ENCODE measurements around the gene ATXN1L. TPM values are rescaled to one million over a fixed set of nuclear protein-coding genes. Genes with fewer than 3 reads are reported as not detected.

Gene ATXN1L
- total and polyA plus RNA-seq, 10 donors: 3.1 to 37.5 (median 28.0) TPM

GRCh38 chr16:71883849-71884638, 38.3 kb downstream of the ATXN1L start, which contains the start of gene ZNF821:
Gene ZNF821, minus strand, starts transcription at chr16:71884182. Its CDS starts 4,236 bp downstream, at chr16:71879946.
- intact Hi-C loops (cut with DNase I; ENCODE audit: low total_unique reads): no loop called here
- 0 to 1% (median 1%) methylated on average over 20 to 85 of the region's 85 CpGs for WGBS, 5 donors
- Histone ChIP-seq H3K9me3 (no peaks in the 10 kb centered on the region), H3K4me3 (peak within 1 kb of the TSS; percentile 64 to 99 (median 90)), H3K27ac (peak within 1 kb of the TSS; percentile 78 to 97 (median 92)), H3K4me1 (peaks cover 31 to 56% (median 48%) of the 10 kb centered on the region in 6 donors), H3K27me3 (replicated peaks in 1 of 7) (no peaks in the 10 kb centered on the region), H3K36me3 (peaks cover 0 to 15% (median under 1%) of the 10 kb centered on the region in 6 donors)
- peak; percentile 95 for DNase-seq
- TF ChIP-seq POLR2A (IDR thresholded peaks at IDR 0.05) (peak in 1 of 3 donors; percentile 7), POLR2AphosphoS5 (IDR thresholded peaks at IDR 0.05) (peak; percentile 31 to 69 (median 63)), CTCF (IDR thresholded peaks at IDR 0.05 in 8 of 11, conservative IDR thresholded peaks at IDR 0.05 in 3 of 11) (peak in 5 of 11 experiments; percentile 19 to 58 (median 37))

GRCh38 chr16:71885261-71885650, 39.5 kb downstream of the ATXN1L start:
- Histone ChIP-seq H3K9me3 (no peaks in the 10 kb centered on the region), H3K27me3 (replicated peaks in 1 of 7) (no peaks in the 10 kb centered on the region), H3K27ac (peak overlapping the region in 3 of 8 donors; percentile 95 to 97 (median 95)), H3K4me1 (peaks cover 27 to 46% (median 44%) of the 10 kb centered on the region in 6 donors), H3K4me3 (peak overlapping the region in 2 of 8 donors; percentile 96 to 99), H3K36me3 (peaks cover 0 to 3% (median 0%) of the 10 kb centered on the region in 6 donors)
- 29 to 50% (median 35%) methylated on average over 4 of the region's 4 CpGs for WGBS, 5 donors
- intact Hi-C loops (cut with DNase I; ENCODE audit: low total_unique reads): no loop called here
- DNase-seq: no peak
- TF ChIP-seq POLR2A (IDR thresholded peaks at IDR 0.05) (no peak), POLR2AphosphoS5 (IDR thresholded peaks at IDR 0.05) (no peak), CTCF (IDR thresholded peaks at IDR 0.05 in 8 of 11, conservative IDR thresholded peaks at IDR 0.05 in 3 of 11) (no peak)

GRCh38 chr16:71889147-71889546, 43.4 kb downstream of the ATXN1L start:
- WGBS, 5 donors: 86 to 98% (median 95%) methylated on average over 3 of the region's 3 CpGs
- peaks cover 3 to 23% (median 18%) of the 10 kb centered on the region in 6 donors for H3K4me1 ChIP-seq
- TF ChIP-seq POLR2AphosphoS5 (IDR thresholded peaks at IDR 0.05): no peak
- no peak for TF ChIP-seq POLR2A (IDR thresholded peaks at IDR 0.05)
- TF ChIP-seq CTCF (IDR thresholded peaks at IDR 0.05 in 8 of 11, conservative IDR thresholded peaks at IDR 0.05 in 3 of 11): no peak
- no peak for DNase-seq
- no peaks in the 10 kb centered on the region for H3K27me3 ChIP-seq (replicated peaks in 1 of 7)
- H3K4me3 ChIP-seq: no peak overlapping the region
- no peaks in the 10 kb centered on the region for H3K36me3 ChIP-seq
- intact Hi-C loops (cut with DNase I; ENCODE audit: low total_unique reads): no loop called here
- H3K9me3 ChIP-seq: no peaks in the 10 kb centered on the region
- no peak overlapping the region for H3K27ac ChIP-seq

- WGBS, 5 donors: 35 to 44% (median 41%) methylated on average over 7 of the region's 7 CpGs
- TF ChIP-seq POLR2AphosphoS5 (IDR thresholded peaks at IDR 0.05) (no peak), CTCF (IDR thresholded peaks at IDR 0.05 in 8 of 11, conservative IDR thresholded peaks at IDR 0.05 in 3 of 11) (no peak), POLR2A (IDR thresholded peaks at IDR 0.05) (no peak)
- H3K27me3 ChIP-seq (replicated peaks in 1 of 7): no peaks in the 10 kb centered on the region
- H3K36me3 ChIP-seq: peaks cover 0 to 8% (median 0%) of the 10 kb centered on the region in 6 donors
- DNase-seq: no peak
- intact Hi-C loops (cut with DNase I; ENCODE audit: low total_unique reads): loop anchor here (10.0 kb wide), 1 partner anchor 201 kb away; the partner anchor contains the start of genes DHX38 and TXNL4B
- peak overlapping the region; percentile 64 to 95 (median 85) for H3K4me3 ChIP-seq
- peak overlapping the region; percentile 93 to 99 (median 97) for H3K27ac ChIP-seq
- peaks cover 19 to 37% (median 34%) of the 10 kb centered on the region in 6 donors for H3K4me1 ChIP-seq
- H3K9me3 ChIP-seq: no peaks in the 10 kb centered on the region
These were observed 48.1 kb downstream of the ATXN1L start for GRCh38 chr16:71893888-71894228.
